Aorta (tissue), 5 donors: ENCODE measurements around the gene INF2. TPM values are rescaled to one million over a fixed set of nuclear protein-coding genes. Genes with fewer than 3 reads are reported as not detected.
A peak's percentile ranks its signal among the peaks of the same experiment; 100 is the strongest.

Source experiments
- ATAC-seq: fragments of 200-7000 bp; cut with Tn5 transposase; one replicate; pipeline ENCODE4 v1.9.1; 2022; ENCODE audit warnings: moderate library complexity; ENCODE audit not compliant: low FRiP score
- DNase-seq, 2 donors: peaks; one replicate each; pipeline ENCODE4 v3.0.0-alpha.2; 2020
- H3K27ac ChIP-seq, 2 donors: one replicate each; pipeline ENCODE4 v1.5.1; 2013; ENCODE audit warnings: low read length in 2 of 2, mild to moderate bottlenecking in 2 of 2, moderate library complexity in 2 of 2, control low read depth in 1 of 2, inconsistent platforms in 1 of 2, low read depth in 1 of 2
- H3K27me3 ChIP-seq, 2 donors: one replicate each; pipeline ENCODE4 v1.6.1; 2013; ENCODE audit warnings: control low read depth in 1 of 2, low read length in 1 of 2, mild to moderate bottlenecking in 1 of 2, moderate library complexity in 1 of 2; ENCODE audit not compliant: insufficient read depth in 2 of 2, control insufficient read depth in 1 of 2
- H3K36me3 ChIP-seq, 2 donors: one replicate each; pipeline ENCODE4 v1.6.1; 2013; ENCODE audit warnings: control low read depth in 1 of 2, low read length in 1 of 2, mild to moderate bottlenecking in 1 of 2; ENCODE audit not compliant: insufficient read depth in 2 of 2, control insufficient read depth in 1 of 2
- H3K4me1 ChIP-seq, 2 donors: one replicate each; pipeline ENCODE4 v1.6.1; 2013; ENCODE audit warnings: low read length in 2 of 2, control low read depth in 1 of 2, mild to moderate bottlenecking in 1 of 2, moderate library complexity in 1 of 2; ENCODE audit not compliant: insufficient read depth in 2 of 2, control insufficient read depth in 1 of 2
- H3K4me3 ChIP-seq, 2 donors: one replicate each; pipeline ENCODE4 v1.5.1; 2013; ENCODE audit warnings: low read length in 2 of 2, control low read depth in 1 of 2, mild to moderate bottlenecking in 1 of 2
- H3K9me3 ChIP-seq: one replicate; pipeline ENCODE4 v1.6.1; 2013; ENCODE audit warnings: mild to moderate bottlenecking, low read length; ENCODE audit not compliant: control insufficient read depth
- WGBS, 2 donors: extraction: QIAGEN DNeasy Blood & Tissue Kit; methylation state at CpG; one replicate each; pipeline ENCODE4 v1.1.7; 2013; 5-methylcytosine and 5-hydroxymethylcytosine counted together
- intact Hi-C, 2 donors: fragments of 100-400 bp; cut with DNase I; formaldehyde crosslinking; loops; one replicate each; pipeline versions ENCODE4 v1.14.2 to v1.15.0; 2022
- polyA plus RNA-seq, 2 donors: library from polyadenylated mRNA; stranded (reverse); fragments of 200-250 nt; gene quantifications; one replicate each; pipeline ENCODE4 v1.2.3, GENCODE V29; 2013
- total RNA-seq, 2 donors: library from RNA; stranded (reverse); fragmentation: NEBNext Ultra II Directional; extraction: Animal tissue kit (Norgen Biotek cat#: 25700); gene quantifications; one replicate each; pipeline ENCODE4 v1.2.1, GENCODE V29; 2021
- donor health status: healthy with polysubstance abuse.
- donor health status: Bipolar disorder and iron deficiency.
- donor health status: DM: no; HTN: no; CAD: no.
- donor health status: DM: no; HTN: no; CAD: no.
- donor health status: DM: yes; HTN: yes; CAD: no.

Gene INF2
- total and polyA plus RNA-seq, 4 donors, result 31.9 to 185 (median 93.2) TPM

DNA sequence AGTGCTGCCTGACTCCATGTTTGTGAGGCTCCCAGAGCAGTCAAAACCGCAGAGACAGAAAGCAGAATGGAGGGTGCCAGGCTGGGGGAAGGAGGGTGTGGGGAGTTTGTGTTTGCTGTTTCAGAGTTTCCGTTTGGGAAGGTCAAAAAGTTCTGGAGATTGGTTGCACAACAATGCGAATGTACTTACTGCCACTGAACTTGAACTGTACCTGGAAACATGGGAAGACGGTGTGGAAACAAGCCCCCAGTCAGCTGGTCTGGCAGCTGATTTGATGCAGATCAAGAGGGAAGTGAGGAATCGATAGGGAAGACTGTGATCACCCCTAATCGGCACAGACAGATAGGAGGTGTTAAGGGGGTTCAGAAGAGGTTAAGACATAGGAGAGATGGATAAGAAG lies 35.3 kb upstream of the INF2 start:
- no peaks in the 10 kb centered on the region for H3K27me3 ChIP-seq
- 93% methylated on average over 6 of the region's 6 CpGs for WGBS, 2 donors
- no peak overlapping the region for H3K27ac ChIP-seq
- H3K36me3 ChIP-seq, result no peaks in the 10 kb centered on the region
- ATAC-seq (no peak), DNase-seq (peak in 1 of 2 donors; percentile 3)
- no peaks in the 10 kb centered on the region for H3K4me1 ChIP-seq
- H3K9me3 ChIP-seq, result no peaks in the 10 kb centered on the region
- intact Hi-C loops, result no loop called here
- H3K4me3 ChIP-seq, result no peak overlapping the region

DNA sequence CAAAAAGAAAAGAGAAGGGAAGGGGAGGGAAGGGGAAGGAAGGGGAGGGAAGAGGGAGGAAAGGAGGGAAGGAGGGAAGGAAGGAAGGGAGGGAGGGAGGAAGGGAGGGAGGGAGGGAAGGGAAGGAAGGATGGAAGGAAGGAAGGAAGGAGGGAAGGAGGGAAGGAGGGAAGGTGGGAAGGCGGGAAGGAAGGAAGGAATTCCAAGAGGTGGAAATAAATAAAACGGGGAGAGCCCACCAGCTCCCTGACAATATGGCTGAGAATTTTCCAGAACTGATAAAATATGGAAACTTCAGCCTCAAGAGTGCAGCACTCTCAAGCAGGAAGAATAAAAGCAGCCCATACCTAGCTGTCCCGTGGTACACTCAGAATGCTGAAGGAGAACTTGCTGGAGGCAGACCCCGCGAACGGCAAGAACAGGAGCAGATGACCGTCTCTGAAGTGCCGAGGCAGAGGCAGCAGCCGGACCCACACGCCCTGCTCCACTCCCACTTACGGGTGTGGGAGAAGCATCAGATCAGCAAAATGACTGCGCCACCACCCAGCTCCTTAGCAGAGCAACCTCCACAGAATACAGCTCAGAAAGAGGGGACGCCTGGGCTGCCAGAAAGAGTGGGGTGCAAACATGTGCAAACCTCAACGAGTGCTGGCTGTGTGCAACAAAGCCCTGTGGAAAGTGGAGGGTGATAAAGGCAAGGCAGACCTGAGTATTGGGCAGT lies 34.1 kb upstream of the INF2 start:
- no peaks in the 10 kb centered on the region for H3K36me3 ChIP-seq
- no peak for ATAC-seq
- no peak overlapping the region for H3K27ac ChIP-seq
- no peaks in the 10 kb centered on the region for H3K4me1 ChIP-seq
- H3K27me3 ChIP-seq, result no peaks in the 10 kb centered on the region
- WGBS, 2 donors, result 85% methylated on average over 14 of the region's 14 CpGs
- no peaks in the 10 kb centered on the region for H3K9me3 ChIP-seq
- peak in 1 of 2 donors; percentile 67 for DNase-seq
- intact Hi-C loops, result no loop called here
- H3K4me3 ChIP-seq, result no peak overlapping the region

- peak; percentile 42 for ATAC-seq
- Histone ChIP-seq H3K4me1 (no peaks in the 10 kb centered on the region), H3K9me3 (no peaks in the 10 kb centered on the region), H3K4me3 (no peak overlapping the region), H3K36me3 (no peaks in the 10 kb centered on the region), H3K27me3 (no peaks in the 10 kb centered on the region), H3K27ac (no peak overlapping the region)
- DNase-seq, result peak in 1 of 2 donors; percentile 81
- 33 to 34% methylated on average over 29 of the region's 29 CpGs for WGBS, 2 donors
- intact Hi-C loops, result no loop called here
Measured at GRCh38 chr14:104656014-104656714, 33.3 kb upstream of the INF2 start.

DNA sequence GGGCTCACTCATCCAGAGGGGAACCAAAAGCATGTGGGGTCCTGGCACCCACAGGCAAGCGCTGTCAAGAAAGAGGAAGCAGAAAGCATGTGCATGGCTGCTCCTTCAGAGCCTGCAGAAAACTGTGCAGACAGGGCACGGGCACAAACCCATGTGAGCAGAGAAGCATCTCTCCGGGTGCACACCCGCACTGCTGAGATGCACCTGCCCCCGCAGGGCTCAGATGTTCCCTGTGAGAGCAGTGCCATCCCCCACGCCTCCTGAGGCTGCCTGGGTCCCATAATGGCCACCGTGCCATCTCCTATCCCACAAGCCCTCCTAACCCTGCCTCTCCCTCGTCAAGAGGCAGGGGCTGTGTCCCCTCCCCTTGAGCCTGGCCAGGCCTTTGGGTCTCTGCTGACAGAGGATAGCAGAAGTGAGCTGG lies 32.3 kb upstream of the INF2 start:
- no peak for ATAC-seq
- Histone ChIP-seq H3K36me3 (no peaks in the 10 kb centered on the region), H3K4me3 (no peak overlapping the region), H3K27me3 (no peaks in the 10 kb centered on the region), H3K9me3 (no peaks in the 10 kb centered on the region), H3K27ac (no peak overlapping the region), H3K4me1 (no peaks in the 10 kb centered on the region)
- 80 to 85% methylated on average over 8 of the region's 8 CpGs for WGBS, 2 donors
- peak in 1 of 2 donors; percentile 41 for DNase-seq
- intact Hi-C loops, result no loop called here

DNA sequence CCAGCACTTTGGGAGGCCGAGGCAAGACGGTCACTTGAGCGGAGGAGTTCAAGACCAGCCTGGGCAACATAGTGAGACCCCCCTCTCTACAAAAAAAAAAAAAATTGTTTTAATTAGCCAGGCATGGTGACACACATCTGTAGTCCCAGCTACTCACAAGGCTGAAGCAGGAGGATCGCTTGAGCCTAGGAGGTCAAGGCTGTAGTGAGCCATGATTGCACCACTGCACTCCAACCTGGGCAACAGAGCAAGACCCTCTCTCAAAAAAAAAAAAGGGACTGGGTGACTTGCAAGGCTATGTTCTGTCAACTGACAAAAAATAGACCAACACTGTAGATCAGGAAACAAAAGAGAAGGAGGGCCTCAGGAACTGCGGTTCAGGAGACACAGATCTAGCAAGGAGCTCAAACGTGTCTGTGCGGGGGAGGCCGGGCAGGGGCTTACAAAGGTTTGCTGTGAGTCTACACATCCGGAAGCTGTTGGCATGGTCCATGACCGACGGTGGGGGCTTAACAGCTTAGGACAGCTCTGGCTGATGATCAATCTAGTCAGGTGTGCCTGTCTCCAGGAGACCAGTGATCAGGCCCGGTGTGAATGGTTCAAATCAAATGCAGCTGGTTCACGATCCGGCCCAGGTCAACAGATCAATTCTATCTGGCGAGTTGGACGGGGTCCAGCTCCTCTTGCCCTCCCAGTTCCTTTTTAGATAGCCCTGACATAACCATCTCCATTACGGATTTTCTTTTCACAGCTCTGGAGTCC lies 31.7 kb upstream of the INF2 start:
- 87 to 89% methylated on average over 17 of the region's 17 CpGs for WGBS, 2 donors
- no peak overlapping the region for H3K4me3 ChIP-seq

DNA sequence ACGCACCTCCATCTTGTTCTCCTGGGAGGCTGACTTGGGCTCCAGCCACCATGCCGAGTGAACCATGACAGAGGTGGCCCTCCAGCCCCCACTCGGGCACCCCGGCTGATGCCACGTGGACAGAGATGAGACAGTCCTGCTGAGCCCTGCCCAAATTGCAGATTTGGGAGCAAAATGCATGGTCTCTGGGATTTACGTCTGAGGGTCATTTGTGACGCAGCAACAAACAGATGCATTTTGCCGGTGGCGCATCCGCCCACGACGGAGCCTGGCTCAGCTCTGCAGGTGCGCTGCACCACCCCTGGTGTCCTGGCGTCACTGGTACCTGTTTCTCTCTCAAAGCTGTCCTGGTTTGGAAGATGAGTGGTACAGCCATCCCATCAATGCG lies 31.1 kb upstream of the INF2 start:
- H3K27ac ChIP-seq, result no peak overlapping the region
- no peak overlapping the region for H3K4me3 ChIP-seq
- no peaks in the 10 kb centered on the region for H3K27me3 ChIP-seq
- intact Hi-C loops, result no loop called here
- H3K4me1 ChIP-seq, result no peaks in the 10 kb centered on the region
- no peaks in the 10 kb centered on the region for H3K9me3 ChIP-seq
- H3K36me3 ChIP-seq, result no peaks in the 10 kb centered on the region
- DNase-seq, result peak in 1 of 2 donors; percentile 62
- 92 to 95% methylated on average over 15 of the region's 15 CpGs for WGBS, 2 donors
- ATAC-seq, result no peak

More for the DNA sequence above, 31.7 kb upstream of the INF2 start:
- H3K27ac ChIP-seq, result no peak overlapping the region
- H3K27me3 ChIP-seq, result no peaks in the 10 kb centered on the region
- no peaks in the 10 kb centered on the region for H3K4me1 ChIP-seq
- ATAC-seq (no peak), DNase-seq (peak in 1 of 2 donors; percentile 55)
- H3K9me3 ChIP-seq, result no peaks in the 10 kb centered on the region
- no peaks in the 10 kb centered on the region for H3K36me3 ChIP-seq
- intact Hi-C loops, result no loop called here

GRCh38 chr14:104659146-104659545 lies 30.3 kb upstream of the INF2 start:
- intact Hi-C loops, result no loop called here
- WGBS, 2 donors, result 62 to 77% methylated on average over 5 of the region's 5 CpGs

DNA sequence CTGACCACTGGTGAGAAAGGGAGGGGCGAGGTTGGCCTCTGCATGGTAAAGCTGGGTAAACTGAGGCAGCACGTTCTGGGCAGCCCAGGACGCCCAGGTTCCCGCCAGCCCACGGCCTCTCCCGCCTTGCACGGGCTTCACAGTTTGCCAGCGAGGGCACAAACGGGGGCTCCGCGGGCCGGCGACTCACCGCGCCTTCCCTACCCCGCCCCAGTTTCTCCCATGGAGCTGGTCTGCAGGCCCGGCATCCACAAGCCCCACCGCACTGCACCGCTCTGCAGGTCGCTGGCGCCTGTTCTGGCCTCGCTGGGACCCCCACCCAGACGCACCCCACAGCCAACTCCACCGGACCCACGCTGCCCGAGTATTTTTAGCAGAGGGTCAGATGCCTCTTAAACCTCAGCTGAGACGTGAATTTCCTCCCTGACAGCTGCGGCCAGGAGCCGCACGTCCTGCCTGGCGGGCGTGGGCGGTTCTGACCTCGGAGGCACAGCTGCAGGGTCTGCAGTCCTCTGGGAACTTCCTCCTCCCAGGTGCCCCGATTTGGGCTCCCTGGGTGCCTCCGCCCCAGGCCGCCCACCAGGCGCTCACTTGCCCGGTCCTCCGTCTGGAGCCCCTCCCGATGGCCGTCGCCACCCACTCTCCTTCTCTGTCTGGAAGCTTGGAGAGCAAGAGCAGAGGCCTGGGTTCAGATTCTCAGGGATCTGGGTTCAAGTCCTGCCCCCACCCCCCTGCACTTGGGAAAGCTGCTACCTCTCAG lies 29.5 kb upstream of the INF2 start:
- Histone ChIP-seq H3K27ac (no peak overlapping the region), H3K4me1 (no peaks in the 10 kb centered on the region), H3K9me3 (no peaks in the 10 kb centered on the region), H3K36me3 (no peaks in the 10 kb centered on the region), H3K4me3 (no peak overlapping the region), H3K27me3 (no peaks in the 10 kb centered on the region)
- DNase-seq (peak in 1 of 2 donors; percentile 73), ATAC-seq (no peak)
- intact Hi-C loops, result no loop called here
- 37 to 42% methylated on average over 41 to 43 of the region's 43 CpGs for WGBS, 2 donors

More at GRCh38 chr14:104659146-104659545, 30.3 kb upstream of the INF2 start:
- Histone ChIP-seq H3K4me1 (no peaks in the 10 kb centered on the region), H3K27ac (no peak overlapping the region), H3K27me3 (no peaks in the 10 kb centered on the region), H3K9me3 (no peaks in the 10 kb centered on the region), H3K4me3 (no peak overlapping the region), H3K36me3 (no peaks in the 10 kb centered on the region)
- ATAC-seq (no peak), DNase-seq (peak in 1 of 2 donors; percentile 48)
